ENCODE results near the gene ALKBH2.

Gene ALKBH2

DNA sequence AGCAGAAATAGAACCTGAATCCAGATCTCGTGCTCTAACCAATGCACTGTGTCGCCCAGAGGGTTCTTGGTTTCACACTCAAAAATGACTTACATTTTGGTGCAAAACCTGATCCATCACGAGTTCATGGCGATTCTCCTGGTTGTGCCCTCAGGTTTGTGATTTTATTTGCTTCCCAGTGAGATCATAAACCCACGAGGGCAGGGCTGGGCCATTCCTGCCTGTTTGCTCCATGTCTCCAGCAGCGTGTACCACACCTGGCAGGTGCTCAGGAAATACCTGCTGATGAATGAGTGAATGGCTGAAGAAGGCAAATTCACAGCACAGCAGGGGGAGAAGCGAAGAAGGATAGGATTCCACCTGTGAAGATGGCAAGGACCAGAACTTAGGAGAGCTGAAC lies 32.5 kb upstream of the ALKBH2 start:
- H3K27me3 ChIP-seq (ENCODE audit: insufficient read depth, low read length) = no peaks in the 10 kb centered on the region
- H3K9me3 ChIP-seq (ENCODE audit: insufficient read depth, low read depth, low read length) = no peaks in the 10 kb centered on the region

DNA sequence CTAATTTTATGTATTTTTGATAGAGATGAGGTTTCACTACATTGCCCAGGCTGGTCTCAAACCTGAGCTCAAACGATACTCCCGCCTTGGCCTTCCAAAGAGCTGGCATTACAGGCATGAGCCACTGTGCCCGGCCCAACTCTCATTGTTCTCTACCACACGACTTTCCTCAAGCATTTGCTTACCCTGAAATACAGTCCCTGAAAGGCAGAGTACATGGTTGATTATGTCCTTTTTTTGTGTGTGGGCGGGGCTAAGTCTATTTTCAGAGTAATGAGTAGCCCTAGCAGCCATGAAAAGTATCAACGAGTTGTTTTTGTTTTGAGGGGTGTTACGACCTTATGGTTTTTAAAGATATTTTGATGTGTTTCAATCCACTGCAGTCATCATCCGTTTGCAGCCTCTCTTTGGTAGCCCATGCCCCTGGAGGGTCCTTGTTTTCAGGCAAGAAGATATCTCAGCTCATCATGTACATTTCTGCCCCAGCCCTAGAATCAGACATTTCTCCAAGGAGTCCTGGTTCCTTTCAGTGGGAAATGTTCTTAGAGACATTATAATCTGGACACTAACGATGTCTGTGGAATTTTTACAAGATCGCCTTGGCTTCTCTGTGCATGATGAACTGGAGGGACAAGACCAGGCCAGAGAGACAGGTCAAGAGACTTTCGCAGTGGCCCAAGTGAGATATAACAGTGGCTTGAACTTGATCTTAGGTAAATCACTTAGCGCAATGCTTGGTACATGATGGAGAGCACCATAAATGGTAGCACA lies 31.8 kb upstream of the ALKBH2 start:
- Histone ChIP-seq H3K9me3 (ENCODE audit: insufficient read depth, low read depth, low read length) (no peaks in the 10 kb centered on the region), H3K36me3 (ENCODE audit: insufficient read depth, low read depth, low read length) (no peaks in the 10 kb centered on the region), H3K4me1 (ENCODE audit: insufficient read depth, low read length) (no peaks in the 10 kb centered on the region)

More for the DNA sequence above, 32.5 kb upstream of the ALKBH2 start:
- no peaks in the 10 kb centered on the region for H3K36me3 ChIP-seq (ENCODE audit: insufficient read depth, low read depth, low read length)
- H3K9ac ChIP-seq (ENCODE audit: low read depth, low read length) = no peak overlapping the region
- H3K4me1 ChIP-seq (ENCODE audit: insufficient read depth, low read length) = no peaks in the 10 kb centered on the region
- no peak overlapping the region for H3K4me3 ChIP-seq (ENCODE audit: low read length)
- no peak overlapping the region for H3K27ac ChIP-seq (ENCODE audit: low read length)

DNA sequence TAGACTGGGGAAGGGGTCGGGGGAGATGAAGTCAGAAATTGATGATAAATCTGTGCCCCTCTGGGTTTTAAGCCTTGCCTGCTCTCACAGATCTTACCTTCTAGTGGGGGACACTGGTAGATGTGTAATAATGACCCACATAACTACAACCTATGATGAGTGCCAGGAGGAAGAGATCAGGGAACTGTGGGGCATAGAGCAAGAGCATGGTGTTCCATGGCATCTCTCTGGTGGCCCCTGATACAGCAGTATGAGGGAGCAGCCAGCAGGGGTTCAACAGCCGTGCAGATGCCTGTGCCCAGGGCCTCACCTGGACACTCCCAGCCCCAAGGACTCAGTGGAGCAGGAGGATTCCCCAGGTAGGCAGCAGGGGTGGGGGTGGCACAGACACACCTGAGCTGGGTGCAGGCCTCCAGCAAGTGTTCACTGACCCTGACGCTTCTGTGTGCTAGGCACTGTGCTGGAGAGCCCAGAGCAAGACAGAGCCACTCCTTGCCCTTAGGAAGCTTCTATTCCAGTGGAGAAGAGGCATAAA lies 28.1 kb upstream of the ALKBH2 start:
- no peak overlapping the region for H3K4me3 ChIP-seq (ENCODE audit: low read length)
- H3K9ac ChIP-seq (ENCODE audit: low read depth, low read length) = no peak overlapping the region
- H3K27ac ChIP-seq (ENCODE audit: low read length) = no peak overlapping the region
- H3K4me1 ChIP-seq (ENCODE audit: insufficient read depth, low read length) = no peaks in the 10 kb centered on the region
- H3K9me3 ChIP-seq (ENCODE audit: insufficient read depth, low read depth, low read length) = no peaks in the 10 kb centered on the region
- H3K27me3 ChIP-seq (ENCODE audit: insufficient read depth, low read length) = no peaks in the 10 kb centered on the region
- no peaks in the 10 kb centered on the region for H3K36me3 ChIP-seq (ENCODE audit: insufficient read depth, low read depth, low read length)

More for the DNA sequence above, 31.8 kb upstream of the ALKBH2 start:
- no peak overlapping the region for H3K4me3 ChIP-seq (ENCODE audit: low read length)
- H3K27me3 ChIP-seq (ENCODE audit: insufficient read depth, low read length) = no peaks in the 10 kb centered on the region
- H3K9ac ChIP-seq (ENCODE audit: low read depth, low read length) = no peak overlapping the region
- H3K27ac ChIP-seq (ENCODE audit: low read length) = no peak overlapping the region

DNA sequence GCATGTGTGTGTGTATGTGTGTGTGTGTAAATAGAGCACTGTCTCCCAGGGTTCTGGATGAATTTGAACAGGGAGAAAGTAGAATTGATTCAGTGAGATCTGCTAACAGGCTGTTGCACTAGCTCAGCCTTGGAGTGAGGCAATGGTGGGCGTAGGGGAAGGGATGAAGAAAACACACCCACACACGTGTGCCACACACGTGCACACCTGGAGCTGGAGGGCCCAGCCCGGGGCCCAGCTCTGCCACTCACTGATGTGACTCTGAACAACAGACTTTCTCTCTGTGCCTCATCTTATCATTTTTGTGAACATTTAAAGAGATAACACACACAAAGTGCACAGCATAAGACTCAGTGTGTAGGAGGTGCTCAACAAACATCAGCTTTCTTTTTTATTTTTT lies 27.3 kb upstream of the ALKBH2 start:
- no peaks in the 10 kb centered on the region for H3K36me3 ChIP-seq (ENCODE audit: insufficient read depth, low read depth, low read length)
- no peak overlapping the region for H3K4me3 ChIP-seq (ENCODE audit: low read length)
- H3K9ac ChIP-seq (ENCODE audit: low read depth, low read length) = no peak overlapping the region
- no peaks in the 10 kb centered on the region for H3K27me3 ChIP-seq (ENCODE audit: insufficient read depth, low read length)
- H3K27ac ChIP-seq (ENCODE audit: low read length) = no peak overlapping the region
- no peaks in the 10 kb centered on the region for H3K9me3 ChIP-seq (ENCODE audit: insufficient read depth, low read depth, low read length)
- peaks cover 6% of the 10 kb centered on the region; the same call in 1 of the 2 replicates for H3K4me1 ChIP-seq (ENCODE audit: insufficient read depth, low read length)

DNA sequence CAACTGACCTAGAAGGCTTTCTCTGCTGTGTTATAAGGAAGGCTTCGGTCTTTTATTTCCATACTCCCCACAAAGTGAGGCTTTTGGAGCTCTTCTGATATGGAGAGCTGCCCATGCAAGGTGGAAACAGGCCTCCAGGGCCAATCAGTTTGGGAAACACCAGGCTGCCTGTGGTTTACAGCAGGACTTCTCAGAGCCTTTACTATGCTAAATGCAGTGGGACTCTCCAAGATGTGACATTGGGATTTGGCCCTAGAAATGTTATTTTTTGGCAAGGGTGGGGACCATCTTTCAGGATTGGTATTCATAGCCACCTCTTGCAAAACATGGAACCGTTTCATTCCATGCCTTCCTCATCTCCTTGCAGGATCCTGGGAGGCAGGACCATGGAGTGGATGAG lies 26.8 kb upstream of the ALKBH2 start:
- Histone ChIP-seq H3K27me3 (ENCODE audit: insufficient read depth, low read length) (no peaks in the 10 kb centered on the region), H3K4me3 (ENCODE audit: low read length) (no peak overlapping the region), H3K27ac (ENCODE audit: low read length) (no peak overlapping the region)

DNA sequence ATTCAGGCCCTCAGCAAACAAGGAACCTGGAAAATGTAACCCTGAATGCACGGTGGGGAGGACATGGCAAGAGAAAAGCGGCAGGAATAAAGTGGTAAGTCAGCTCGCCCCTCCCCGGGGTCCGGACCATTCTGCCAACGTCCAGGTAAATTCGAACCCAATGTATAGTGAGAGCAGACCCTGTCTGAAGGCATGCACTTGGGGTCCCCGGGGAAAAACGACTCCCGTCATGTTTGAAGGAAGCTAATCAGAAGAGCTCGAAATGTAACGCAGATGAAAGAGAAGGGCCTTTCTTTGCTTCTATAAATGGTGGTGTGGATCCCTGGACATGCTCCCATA lies 23.3 kb upstream of the ALKBH2 start:
- no peak overlapping the region for H3K9ac ChIP-seq (ENCODE audit: low read depth, low read length)
- no peaks in the 10 kb centered on the region for H3K27me3 ChIP-seq (ENCODE audit: insufficient read depth, low read length)
- H3K9me3 ChIP-seq (ENCODE audit: insufficient read depth, low read depth, low read length) = no peaks in the 10 kb centered on the region
- peaks cover 7% of the 10 kb centered on the region; the same call in 1 of the 2 replicates for H3K4me1 ChIP-seq (ENCODE audit: insufficient read depth, low read length)
- no peak overlapping the region for H3K4me3 ChIP-seq (ENCODE audit: low read length)
- H3K36me3 ChIP-seq (ENCODE audit: insufficient read depth, low read depth, low read length) = no peaks in the 10 kb centered on the region
- H3K27ac ChIP-seq (ENCODE audit: low read length) = no peak overlapping the region

More for the DNA sequence above, 26.8 kb upstream of the ALKBH2 start:
- Histone ChIP-seq H3K9ac (ENCODE audit: low read depth, low read length) (no peak overlapping the region), H3K9me3 (ENCODE audit: insufficient read depth, low read depth, low read length) (no peaks in the 10 kb centered on the region), H3K36me3 (ENCODE audit: insufficient read depth, low read depth, low read length) (no peaks in the 10 kb centered on the region), H3K4me1 (ENCODE audit: insufficient read depth, low read length) (peaks cover 7% of the 10 kb centered on the region; the same call in 1 of the 2 replicates)

DNA sequence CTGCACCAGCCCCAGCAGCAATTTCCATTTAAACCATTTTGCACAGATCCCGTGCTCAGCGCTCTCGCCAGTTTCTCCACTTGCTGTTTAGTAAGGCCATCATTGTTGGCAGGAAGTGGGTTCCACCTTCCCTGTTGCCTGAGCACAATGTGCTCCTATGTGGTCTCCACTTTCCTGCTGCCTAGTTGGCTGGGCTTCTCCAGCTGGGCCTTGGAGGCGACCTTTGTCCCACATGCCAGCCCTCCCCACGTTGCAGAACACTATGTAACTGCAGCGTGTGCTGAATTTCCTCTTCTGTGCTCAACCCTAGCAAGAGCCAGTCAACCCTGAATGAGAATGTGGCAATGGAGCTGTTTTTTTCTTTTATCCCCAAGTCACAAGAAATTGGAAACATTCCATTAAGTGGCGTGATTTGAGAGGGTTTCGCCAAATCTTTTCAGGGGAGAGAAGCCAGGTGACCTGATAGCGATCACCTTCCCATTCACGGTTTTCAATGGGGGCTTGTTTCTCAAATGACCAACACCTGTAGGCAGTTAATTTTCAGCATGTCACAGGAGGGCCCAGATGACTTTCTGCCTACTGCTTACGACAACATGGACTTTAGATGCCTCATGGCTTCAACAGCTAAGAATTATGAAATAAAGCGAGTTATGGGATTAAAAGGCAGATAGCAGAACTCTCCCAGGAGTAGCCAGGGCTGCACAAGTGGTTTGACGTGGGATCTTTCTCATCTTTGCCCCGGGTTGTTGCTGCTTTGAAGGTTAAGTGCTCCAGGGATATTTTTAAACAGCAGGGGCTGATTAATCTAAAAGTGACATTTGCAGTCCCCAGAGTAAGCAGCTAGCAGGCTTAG lies 22.7 kb upstream of the ALKBH2 start, which contains the start of gene ACACB:
TSS of gene ACACB (plus strand) at position 830 of the 853 bp plus-strand sequence. CDS start 22,819 bp downstream, outside the sequence.
- H3K27ac ChIP-seq (ENCODE audit: low read length) = no peak within 1 kb of the TSS
- H3K36me3 ChIP-seq (ENCODE audit: insufficient read depth, low read depth, low read length) = no peaks in the 10 kb centered on the region
- H3K27me3 ChIP-seq (ENCODE audit: insufficient read depth, low read length) = no peaks in the 10 kb centered on the region
- H3K9ac ChIP-seq (ENCODE audit: low read depth, low read length) = no peak within 1 kb of the TSS
- H3K4me1 ChIP-seq (ENCODE audit: insufficient read depth, low read length) = peaks cover 7% of the 10 kb centered on the region; the same call in 1 of the 2 replicates
- no peak within 1 kb of the TSS for H3K4me3 ChIP-seq (ENCODE audit: low read length)
- no peaks in the 10 kb centered on the region for H3K9me3 ChIP-seq (ENCODE audit: insufficient read depth, low read depth, low read length)

DNA sequence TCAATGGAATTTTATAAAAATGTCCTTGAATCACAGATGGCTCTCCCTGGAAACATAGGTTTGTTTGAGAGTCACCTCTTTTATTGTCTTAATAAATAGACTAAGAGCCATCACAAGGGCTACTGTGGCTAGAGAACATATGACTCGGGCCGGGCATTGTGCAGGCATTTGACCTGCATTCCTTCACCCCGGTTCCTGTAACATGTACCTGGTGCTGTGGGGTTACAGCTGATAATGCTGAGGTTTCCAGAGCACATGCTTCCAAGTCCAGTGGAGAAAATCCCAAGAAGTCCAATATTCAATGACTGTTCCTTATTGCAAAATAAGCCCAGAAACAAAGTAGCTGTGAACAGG lies 22.1 kb upstream of the ALKBH2 start:
- Histone ChIP-seq H3K9ac (ENCODE audit: low read depth, low read length) (no peak overlapping the region), H3K4me3 (ENCODE audit: low read length) (no peak overlapping the region), H3K9me3 (ENCODE audit: insufficient read depth, low read depth, low read length) (no peaks in the 10 kb centered on the region), H3K36me3 (ENCODE audit: insufficient read depth, low read depth, low read length) (peaks cover 3% of the 10 kb centered on the region; the same call in 1 of the 2 replicates), H3K27ac (ENCODE audit: low read length) (no peak overlapping the region), H3K4me1 (ENCODE audit: insufficient read depth, low read length) (peaks cover 11% of the 10 kb centered on the region; the same call in 1 of the 2 replicates), H3K27me3 (ENCODE audit: insufficient read depth, low read length) (no peaks in the 10 kb centered on the region)

DNA sequence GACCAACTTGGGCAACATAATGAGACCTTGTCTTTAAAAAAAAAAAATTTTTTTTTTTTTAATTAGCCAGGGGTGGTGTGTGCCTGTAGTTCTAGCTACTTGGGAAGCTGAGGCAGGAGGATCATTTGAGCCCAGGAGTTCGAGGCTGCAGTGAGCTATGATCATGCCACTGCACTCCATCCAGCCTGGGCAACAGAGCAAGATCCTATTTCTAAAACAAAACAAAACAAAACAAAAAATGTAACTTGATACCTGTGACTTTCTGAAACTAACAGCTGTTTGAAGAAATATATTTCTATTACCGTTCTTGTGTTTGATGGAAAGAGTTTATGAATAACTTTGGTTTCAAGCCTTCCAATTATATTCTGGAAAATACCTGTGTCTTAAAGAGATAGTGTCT lies 21.4 kb upstream of the ALKBH2 start:
- H3K36me3 ChIP-seq (ENCODE audit: insufficient read depth, low read depth, low read length) = peaks cover 10% of the 10 kb centered on the region
- no peaks in the 10 kb centered on the region for H3K9me3 ChIP-seq (ENCODE audit: insufficient read depth, low read depth, low read length)
- H3K27ac ChIP-seq (ENCODE audit: low read length) = no peak overlapping the region
- no peaks in the 10 kb centered on the region for H3K27me3 ChIP-seq (ENCODE audit: insufficient read depth, low read length)
- peaks cover 12% of the 10 kb centered on the region; the same call in 1 of the 2 replicates for H3K4me1 ChIP-seq (ENCODE audit: insufficient read depth, low read length)
- H3K9ac ChIP-seq (ENCODE audit: low read depth, low read length) = no peak overlapping the region
- no peak overlapping the region for H3K4me3 ChIP-seq (ENCODE audit: low read length)

DNA sequence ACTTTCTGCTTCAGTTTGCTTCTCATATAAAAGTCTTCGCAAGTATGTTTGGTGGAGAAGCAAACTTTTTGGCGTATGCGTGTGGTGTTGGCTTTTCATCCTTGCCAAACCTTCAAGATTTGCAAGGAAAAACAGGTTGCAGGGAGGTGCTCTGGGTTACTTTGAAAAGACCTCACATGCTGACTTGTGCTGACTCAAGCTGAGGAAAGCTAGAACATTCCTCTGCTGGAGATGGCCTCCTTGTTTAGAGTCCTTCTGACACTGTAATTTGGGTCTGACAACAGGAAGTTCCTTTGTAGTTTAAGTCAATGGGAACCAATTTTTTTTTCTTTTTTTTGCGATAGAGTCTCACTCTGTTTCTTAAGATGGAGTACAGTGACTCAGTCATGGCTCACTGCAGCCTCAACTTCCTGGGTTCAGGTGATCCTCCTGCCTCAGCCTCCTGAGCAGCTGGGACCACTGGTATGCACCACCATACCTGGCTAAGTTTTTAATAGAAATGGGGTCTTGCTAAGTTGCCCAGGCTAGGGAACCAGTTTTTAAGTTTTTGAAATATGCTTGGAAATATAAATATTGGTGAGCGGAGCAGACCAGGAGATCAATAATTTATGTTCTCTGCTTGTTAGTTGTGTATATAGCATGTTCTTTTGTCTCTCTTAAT lies 20.5 kb upstream of the ALKBH2 start:
- Histone ChIP-seq H3K4me1 (ENCODE audit: insufficient read depth, low read length) (peaks cover 12% of the 10 kb centered on the region; the same call in 1 of the 2 replicates), H3K27ac (ENCODE audit: low read length) (no peak overlapping the region), H3K4me3 (ENCODE audit: low read length) (no peak overlapping the region), H3K9me3 (ENCODE audit: insufficient read depth, low read depth, low read length) (no peaks in the 10 kb centered on the region), H3K9ac (ENCODE audit: low read depth, low read length) (no peak overlapping the region), H3K27me3 (ENCODE audit: insufficient read depth, low read length) (no peaks in the 10 kb centered on the region), H3K36me3 (ENCODE audit: insufficient read depth, low read depth, low read length) (peaks cover 16% of the 10 kb centered on the region)

DNA sequence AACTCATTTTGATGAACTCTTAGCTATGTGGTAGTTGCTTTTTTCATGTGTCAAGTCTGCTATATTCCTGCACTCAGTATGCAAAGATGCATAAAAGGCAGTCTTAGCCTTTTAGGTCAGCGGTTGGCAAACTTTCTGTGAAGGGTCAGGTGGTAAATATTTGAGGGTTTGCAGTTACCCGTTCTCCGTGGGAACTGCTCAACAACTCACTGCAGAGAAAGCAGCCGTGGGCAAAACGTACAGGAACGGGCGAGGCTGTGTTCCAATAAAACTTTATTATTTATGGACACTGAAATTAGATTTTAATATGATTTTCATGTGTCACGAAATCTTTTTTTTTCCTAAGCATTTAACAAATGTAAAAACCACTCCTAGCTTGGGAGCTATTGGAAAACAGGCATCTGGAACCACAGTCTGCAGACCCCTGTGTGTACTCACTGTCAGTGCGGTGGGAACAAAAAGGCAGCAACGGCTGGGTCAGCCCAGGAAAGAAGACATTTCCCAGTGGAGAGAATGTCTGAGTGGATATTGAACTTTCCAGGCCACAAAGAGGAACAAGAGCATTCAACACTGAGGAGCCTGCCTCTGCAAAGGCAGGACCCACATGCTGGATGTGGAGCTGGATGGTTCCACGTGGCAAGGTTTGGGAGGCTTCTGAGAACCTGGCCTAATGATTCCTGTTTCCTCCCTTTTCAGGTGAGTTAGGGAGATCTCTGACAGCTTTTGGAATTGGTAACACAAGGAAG lies 19.6 kb upstream of the ALKBH2 start:
- H3K27ac ChIP-seq (ENCODE audit: low read length) = no peak overlapping the region
- peaks cover 25% of the 10 kb centered on the region for H3K36me3 ChIP-seq (ENCODE audit: insufficient read depth, low read depth, low read length)
- H3K4me3 ChIP-seq (ENCODE audit: low read length) = no peak overlapping the region
- H3K4me1 ChIP-seq (ENCODE audit: insufficient read depth, low read length) = peaks cover 12% of the 10 kb centered on the region; the same call in 1 of the 2 replicates
- no peak overlapping the region for H3K9ac ChIP-seq (ENCODE audit: low read depth, low read length)
- H3K9me3 ChIP-seq (ENCODE audit: insufficient read depth, low read depth, low read length) = no peaks in the 10 kb centered on the region
- H3K27me3 ChIP-seq (ENCODE audit: insufficient read depth, low read length) = no peaks in the 10 kb centered on the region
